Sciatic nerve (tissue), 2 donors: Measurements from ENCODE around the gene EVL. TPM values are rescaled to one million over a fixed set of nuclear protein-coding genes. Genes with fewer than 3 reads are reported as not detected.

Experiments used
- ATAC-seq: fragments of 200-7000 bp; cut with Tn5 transposase; one replicate; pipeline ENCODE4 v1.9.1; 2020; ENCODE audit warnings: mild to moderate bottlenecking, moderate library complexity
- DNase-seq: peaks from one replicate; pipeline ENCODE4 v3.0.0-alpha.2; 2020; ENCODE audit warnings: low spot score
- intact Hi-C: fragments of 100-400 bp; cut with DNase I; formaldehyde crosslinking; loops from one replicate; pipeline ENCODE4 v1.14.2; 2022
- total RNA-seq: library from RNA; stranded (reverse); fragmentation: NEBNext Ultra II Directional; extraction: Animal tissue kit (Norgen Biotek cat#: 25700); gene quantifications from one replicate; pipeline ENCODE4 v1.2.1, GENCODE V29; 2021
- donor health status: DM: no; HTN: no; CAD: no.
- donor health status: DM: no; HTN: no; CAD: no.

Gene EVL
- total RNA-seq, 1 donor from 2014 or later: 87.2 TPM

DNA sequence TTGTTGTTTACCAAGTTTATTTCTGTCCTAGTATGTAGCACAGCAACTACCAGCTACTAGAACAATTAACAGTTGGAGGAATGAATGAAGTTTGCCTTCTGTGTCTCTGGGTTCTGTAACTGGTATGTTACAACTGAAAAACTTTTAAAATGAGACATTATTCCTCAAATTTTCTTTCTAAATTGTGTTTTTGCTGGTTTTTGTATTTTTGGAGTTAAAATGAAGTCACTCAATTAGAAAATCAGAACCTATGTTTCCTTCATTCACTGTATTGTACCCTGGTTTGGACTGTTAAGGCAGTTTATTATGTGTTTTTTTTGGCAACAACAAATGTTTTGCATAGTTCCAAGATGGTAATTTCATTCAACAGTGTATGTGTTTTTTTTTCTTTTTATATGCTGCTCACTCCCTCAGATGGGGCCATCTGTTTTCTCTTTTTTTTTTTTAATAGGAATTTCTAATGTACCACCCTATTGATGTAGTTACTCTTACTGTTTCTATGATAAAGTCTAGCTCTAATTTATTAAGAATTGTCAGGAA, 30.2 kb upstream of the EVL start:
- no peak for ATAC-seq
- intact Hi-C loops: no loop called here
- no peak for DNase-seq

DNA sequence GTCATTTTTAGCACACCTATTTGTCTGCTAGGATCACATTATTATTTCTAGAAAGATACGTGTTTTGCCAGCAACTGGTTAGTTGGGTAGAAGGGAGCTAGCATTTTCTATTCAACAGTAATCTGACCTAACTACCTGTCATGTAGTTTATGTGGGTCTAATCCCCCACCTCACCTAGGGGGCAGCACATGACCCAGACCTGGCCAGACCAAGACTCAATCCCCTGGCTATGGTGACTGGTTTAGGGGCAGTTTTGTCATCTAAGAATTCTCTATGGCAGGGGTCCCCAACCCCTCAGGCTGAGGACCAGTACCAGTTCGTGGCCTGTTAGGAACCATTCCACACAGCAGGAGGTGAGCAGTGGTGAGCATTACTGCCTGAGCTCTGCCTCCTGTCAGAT, 29.5 kb upstream of the EVL start:
- ATAC-seq (no peak), DNase-seq (no peak)
- intact Hi-C loops: no loop called here

DNA sequence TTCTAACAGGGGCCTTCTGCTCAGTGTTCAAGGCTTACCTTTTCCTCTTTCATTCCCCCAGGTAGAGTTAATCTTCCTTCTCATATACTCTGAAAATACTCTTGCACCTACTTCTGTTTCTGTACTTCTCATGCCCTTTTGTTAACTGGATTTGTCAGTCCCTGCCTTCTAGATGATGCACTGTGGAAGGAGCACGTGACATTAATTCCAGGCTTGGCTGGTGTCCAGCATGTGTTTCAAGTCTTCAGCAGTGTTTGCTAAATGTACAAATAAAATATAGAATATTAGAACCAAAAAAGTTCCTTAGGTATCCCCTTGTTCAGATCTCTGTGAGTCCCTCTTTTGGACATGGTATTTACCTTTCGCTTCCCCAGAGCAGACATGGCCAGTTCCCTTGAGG, 27.9 kb upstream of the EVL start:
- no peak for ATAC-seq
- intact Hi-C loops: no loop called here
- no peak for DNase-seq

DNA sequence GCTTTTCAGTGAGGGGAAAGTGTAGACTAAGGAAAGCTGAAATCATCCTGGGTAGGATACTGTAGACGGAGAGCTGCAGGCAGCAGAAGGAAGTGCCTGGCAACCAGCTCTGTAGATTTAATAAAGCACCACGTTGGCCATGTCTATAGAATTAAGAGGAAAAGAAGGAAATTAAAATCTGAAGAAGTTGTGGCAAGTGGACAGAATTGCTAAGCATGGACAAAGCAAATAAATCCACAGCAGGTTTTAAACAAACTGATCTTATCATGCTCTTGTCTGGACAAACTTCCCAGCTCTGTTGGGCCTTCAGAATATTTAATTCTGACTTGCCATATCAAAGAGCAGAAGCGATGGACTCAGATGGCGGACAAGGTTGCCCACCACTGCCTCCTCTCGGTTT, 27.2 kb upstream of the EVL start:
- ATAC-seq (no peak), DNase-seq (no peak)
- intact Hi-C loops: no loop called here

DNA sequence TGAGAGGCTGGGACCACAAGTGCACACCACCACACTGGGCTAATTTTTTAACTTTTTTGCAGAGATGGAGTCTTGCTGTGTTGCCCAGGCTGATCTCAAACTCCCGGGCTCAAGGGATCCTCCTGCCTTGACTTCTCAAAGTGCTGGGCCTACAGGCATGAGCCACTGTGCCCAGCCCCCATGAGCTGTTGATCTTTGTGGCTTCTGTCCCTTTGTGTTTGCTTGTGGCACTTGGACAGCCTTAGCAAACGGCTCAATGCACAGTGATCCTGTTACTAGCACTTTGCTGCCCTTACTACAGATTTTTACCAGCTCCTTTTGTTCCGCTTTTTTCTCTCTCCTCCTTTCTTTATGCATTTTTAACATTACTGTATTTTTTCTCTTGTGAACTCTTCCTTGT, 25.3 kb upstream of the EVL start:
- DNase-seq (no peak), ATAC-seq (no peak)
- intact Hi-C loops: no loop called here

DNA sequence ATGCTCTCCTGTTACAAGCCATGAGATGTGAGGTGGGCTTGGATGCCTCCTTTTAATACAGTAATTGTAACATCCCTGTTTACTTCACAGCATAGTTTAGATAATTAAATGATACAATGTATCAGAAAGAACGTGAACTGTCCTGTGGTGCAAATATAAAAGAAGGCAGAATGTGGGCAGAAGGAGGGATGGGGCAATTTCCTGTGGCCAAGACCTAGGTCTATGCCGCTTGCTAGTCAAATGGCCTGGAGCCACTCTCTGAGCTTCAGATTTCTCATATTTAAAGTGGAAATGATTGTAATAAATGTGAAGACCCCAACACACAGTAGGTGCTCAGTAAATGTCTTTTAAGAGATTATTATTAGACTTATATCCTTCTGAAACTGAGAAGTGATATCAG, 24.0 kb upstream of the EVL start:
- no peak for DNase-seq
- no peak for ATAC-seq
- intact Hi-C loops: no loop called here

DNA sequence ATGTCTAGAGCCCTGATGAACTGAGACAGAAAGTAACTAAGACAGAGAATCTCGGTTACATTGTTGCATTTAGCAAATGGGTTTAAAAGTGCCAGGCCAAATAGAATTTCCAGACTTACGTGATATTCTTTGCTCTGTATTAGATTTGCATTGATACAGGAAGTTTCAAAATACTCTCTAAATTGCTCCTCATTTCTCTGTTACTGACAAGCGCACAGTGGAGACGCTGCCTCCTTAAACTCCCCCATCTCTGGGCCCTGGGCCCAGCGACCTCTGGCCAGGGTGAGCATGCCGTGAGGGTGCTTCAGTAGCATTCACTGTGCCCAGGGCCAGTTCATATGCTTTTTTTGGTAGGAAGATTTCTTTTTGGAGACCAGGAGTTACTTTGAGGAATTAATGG, 22.9 kb upstream of the EVL start:
- ATAC-seq (no peak), DNase-seq (no peak)
- intact Hi-C loops: no loop called here

DNA sequence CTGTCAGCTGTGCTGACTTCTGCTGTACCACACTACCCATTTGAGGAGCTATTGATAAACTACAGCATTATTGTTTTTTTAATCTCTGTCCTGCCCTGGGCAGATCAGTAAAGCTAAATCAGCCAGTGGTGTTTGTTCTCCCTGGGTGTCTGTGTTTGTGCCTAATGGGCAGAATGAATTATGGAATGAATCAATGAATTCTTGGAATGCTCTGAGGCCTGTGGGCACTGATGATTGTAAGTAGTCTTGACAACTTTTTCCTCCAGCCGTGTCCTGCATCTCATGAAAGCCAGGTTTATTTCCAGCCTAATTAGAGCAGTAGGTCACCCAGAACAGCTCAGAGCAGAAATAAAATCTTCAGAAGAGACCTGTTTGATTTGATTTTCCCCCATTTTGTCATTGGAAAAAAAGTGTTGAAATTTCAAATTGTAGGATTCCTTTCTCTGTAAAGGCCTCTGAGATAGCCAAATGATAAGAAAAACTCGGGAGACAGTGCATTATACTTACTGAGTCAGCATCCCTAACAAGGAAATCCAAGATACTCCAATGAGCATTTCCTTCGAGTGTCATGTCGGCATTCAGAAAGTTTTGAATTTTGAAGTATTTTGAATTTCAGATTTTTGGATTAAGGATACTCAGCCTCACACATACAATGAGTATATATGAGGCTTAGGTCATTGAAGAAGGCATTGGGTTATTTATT, 19.4 kb upstream of the EVL start:
- no peak for DNase-seq
- no peak for ATAC-seq
- intact Hi-C loops: no loop called here

DNA sequence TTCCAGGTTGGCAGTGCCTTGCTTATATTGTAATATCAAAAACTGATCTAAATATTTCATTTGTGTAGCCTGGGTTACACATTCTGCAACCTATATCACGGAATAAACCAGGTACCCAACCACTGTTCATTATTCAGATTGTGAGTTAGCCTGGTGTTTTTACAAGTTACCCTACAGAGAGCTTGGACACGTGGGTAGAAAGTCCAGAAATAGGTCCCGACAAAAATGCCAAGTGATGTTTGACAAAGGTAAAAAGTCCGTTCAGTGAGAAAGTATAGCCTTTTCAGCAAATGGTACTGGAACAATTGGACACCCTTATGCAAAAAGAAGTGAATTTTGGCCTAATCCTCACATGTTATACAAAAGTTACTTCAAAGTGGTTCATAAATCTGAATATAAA, 17.6 kb upstream of the EVL start:
- no peak for ATAC-seq
- no peak for DNase-seq
- intact Hi-C loops: no loop called here

DNA sequence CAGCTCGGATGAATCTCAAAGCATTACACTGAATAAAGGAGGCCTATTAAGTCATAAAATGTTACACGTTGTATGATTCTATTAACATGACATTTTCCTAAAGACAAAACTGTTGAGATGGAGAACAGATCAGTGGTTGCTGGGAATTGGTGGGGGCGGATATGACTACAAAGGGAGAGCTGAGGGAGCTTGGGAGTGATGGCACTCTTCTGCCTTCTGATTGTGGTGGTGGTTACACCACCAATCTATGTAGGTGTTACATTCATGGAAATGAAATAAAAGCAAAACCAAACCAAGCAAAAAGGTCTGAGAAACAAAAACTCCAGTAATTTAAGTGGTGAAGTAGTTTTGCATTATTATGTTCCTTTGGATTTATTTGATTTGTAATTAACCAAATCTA, 16.4 kb upstream of the EVL start:
- intact Hi-C loops: no loop called here
- DNase-seq (no peak), ATAC-seq (no peak)

DNA sequence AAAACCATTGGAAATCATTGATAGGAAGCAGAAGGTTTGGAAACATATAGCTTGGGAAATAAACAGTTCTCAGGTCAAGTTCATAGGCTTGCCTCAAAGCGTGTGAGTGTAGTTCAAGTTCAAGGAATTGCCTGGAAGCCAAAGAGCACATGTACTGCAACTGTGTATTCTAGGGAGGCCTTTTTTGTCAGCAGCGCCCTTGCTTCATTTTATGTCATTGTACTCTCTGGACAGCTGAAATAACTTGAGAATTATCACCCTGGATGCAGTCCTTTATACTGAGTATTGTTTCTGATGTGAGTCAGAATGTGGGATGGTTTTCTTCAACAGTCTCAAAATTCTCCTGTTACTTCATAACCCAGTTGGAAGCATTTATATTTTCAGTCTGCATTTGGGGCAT, 16.0 kb upstream of the EVL start:
- ATAC-seq (peak; percentile 57), DNase-seq (no peak)
- intact Hi-C loops: no loop called here

DNA sequence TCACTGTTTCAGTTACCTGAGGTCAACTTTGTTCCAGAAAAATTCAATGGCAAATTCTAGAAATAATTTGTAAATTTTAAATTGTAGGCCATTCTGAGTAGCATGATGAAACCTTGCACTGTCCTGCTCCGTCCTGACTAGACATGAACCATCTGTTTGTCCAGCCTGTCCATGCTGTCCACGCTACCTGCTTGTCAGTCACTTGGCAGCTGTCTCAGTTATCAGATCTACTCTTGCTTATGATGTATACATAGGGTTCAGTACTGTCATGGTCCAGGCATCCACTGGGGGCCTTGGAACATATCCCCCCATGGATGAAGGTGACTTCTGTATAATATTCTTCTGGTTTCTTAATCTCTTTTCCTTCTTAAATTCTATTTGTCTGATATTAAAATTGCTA, 14.1 kb upstream of the EVL start:
- no peak for DNase-seq
- intact Hi-C loops: no loop called here
- no peak for ATAC-seq

DNA sequence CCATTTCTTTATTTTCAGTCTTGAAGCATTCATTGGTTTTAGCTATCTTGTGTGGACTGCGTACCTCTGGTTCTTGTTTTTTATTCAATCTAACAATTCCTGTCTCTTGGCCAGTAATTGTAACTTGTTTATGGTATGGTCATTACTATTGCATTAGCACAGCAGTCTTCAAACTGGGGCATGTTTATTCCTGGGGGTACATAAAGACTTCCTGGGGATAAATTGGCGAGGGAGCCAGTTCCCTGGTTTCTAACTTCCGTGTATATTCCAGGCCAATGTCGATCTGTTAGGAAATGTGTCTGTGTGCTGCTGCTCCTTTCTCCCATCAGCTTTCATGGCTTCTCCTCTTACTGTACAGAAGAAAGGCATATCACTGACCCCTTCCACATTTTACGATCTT, 13.7 kb upstream of the EVL start:
- ATAC-seq: no peak
- intact Hi-C loops: no loop called here
- DNase-seq: no peak

DNA sequence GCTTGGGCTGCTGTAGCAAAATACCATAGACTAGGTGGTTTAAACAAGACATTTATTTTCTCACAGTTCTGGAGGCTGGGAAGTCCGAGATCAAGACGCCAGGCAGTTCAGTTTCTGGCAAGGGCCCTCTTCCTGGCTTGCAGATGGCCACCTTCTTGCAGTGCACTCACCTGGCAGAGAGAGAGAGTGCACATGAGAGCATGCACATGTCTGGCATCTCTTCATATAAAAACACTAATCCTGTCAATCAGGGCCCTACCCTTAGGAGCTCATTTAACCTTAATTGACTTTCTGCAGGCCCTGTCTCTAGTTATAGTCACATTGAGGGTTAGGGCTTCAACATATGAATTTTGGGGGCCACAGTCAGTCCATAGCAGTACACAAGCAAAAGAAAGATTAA, 12.4 kb upstream of the EVL start:
- ATAC-seq (no peak), DNase-seq (no peak)
- intact Hi-C loops: loop anchor here (1.0 kb wide), 1 partner anchor 9 kb away; no protein-coding TSS in a partner anchor

DNA sequence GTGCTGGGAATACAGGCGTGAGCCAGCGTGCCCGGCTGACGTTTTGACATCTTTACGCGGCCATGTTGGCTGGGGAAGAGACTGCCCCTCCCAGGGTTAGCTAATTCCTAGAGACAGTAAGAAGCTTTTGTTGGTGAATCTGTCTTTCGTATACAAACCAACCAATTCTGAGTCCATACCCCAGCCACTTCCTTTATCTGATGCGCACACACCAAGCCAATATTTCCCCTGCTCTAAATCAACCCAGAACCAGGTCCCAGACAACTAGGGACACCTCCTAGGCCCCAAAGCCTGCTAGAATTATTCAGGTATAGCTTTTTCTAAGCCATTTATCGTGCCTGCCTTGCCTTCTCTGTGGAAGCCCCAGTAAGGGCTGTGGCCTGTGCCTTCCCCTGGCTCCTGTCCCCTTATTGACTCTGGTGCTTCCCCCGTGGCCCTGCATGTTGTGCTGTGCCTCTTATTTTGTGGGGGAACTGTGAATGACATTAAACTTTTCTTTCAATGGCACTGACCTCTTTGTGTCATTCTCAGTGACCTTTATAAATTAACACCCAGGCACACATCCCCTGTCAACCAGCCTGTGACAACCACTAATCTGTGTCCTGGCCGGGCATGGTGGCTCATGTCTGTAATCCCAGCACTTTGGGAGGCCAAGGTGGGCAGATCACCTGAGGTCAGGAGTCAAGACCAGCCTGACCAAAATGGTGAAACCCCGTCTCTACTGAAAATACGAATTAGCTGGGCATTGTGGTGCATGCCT, 10.7 kb upstream of the EVL start:
- DNase-seq: no peak
- intact Hi-C loops: no loop called here

DNA sequence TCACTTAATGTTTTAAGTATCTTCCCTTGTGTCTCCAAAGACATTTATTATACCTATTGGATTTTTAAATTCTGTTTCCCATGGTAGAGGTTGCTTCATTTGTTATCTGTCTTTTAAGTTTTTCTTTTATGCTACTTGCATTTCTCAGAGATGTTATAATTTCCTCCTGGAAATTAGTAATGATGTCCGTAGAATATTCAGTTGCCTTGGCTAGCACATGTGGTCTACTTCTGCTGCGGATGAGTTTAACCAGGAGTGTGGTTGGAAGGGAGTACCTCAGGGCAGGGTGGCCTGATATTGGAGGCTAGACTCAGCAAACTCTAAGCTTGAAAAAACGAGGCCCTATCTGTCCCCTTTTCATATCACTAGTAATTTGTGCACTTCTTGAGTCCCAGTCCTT, 8.8 kb upstream of the EVL start:
- no peak for DNase-seq
- ATAC-seq: no peak
- intact Hi-C loops: no loop called here

More for the DNA sequence above, 10.7 kb upstream of the EVL start:
- no peak for ATAC-seq

DNA sequence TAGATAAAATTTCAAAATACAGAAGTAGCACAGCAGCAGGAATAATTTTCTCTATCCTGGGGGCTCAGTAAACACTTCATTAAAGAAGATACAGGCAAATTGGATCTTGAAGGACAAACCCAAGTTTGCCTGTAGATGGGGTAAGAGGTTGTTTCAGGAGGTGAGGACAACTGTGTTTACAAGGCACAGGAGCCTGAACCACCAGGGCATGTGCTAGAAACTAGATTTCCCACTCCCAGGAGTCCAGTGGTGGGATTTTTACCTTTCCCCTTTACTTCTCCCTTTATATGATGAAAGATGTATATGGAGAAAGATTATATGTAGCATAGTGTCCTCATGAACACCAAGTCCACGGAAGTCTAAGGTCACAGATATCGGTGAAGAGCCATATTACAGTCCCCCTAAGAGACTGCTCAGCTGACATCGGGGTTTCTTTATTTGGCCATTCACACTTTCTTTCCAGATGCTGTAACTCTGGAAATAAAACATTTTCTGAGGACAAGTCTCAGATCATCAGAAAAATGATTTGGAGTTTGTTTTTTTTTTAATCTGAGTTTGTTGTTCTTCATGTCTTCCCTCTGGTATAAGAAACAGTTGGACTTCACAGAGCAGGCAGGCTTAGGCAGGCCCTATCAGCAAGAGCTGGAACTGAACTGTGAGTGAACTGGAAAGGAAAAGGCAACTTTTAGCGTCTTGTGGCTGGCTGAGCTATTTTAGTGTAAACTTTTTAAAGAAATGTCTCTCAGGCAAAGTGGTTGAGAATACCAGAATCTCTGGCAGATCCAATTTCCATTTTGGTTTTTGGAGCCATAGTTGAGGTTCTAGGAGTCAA, 8.0 kb upstream of the EVL start:
- ATAC-seq: peak; percentile 93
- DNase-seq: no peak
- intact Hi-C loops: no loop called here

DNA sequence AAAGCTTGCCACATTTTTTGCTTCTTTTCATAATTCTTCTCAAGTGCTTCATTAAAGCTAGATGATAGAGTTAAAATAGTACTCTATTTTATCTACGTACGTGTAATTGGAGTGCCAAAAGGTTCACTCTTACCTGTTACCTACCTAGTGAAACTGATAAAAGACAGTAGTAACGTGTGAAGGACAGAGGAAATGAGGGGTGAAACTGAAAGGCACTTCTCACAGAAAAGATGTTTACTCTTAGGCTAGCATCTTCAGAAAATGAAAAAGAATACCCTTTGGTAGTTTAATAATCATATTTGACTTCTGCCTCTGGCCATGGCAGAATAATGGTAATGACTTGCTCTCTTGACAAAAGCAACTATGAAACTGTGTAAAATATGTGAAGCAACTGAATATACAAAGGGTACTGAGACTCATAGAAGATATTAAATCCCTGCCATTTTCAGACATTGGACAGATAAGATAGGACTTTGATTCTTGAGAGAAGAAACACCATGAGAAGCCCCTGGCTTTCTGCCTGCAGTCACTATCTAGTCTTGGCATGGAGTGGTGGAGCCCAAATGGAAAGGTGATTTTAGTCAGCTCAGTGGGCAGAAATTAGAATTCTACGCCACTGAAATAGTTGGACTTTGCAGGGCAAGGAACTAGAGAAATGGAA, 6.3 kb upstream of the EVL start:
- intact Hi-C loops: no loop called here

DNA sequence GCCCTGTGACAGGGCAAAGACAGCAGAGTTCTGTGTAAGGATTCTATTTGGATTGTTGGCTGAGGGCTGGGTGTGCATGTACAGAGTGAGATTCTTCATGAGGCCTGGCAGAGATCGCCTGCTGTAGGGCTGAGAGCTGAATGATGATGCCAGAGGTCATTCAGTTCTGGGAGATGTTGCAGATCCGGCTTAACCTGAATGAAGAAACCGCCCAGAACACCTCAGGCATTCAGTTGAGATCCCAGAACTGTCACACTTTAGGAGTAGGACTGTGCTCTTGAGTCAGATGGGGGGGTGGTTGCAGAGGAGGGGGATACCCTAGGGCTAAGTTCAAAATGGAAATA, 5.8 kb upstream of the EVL start:
- DNase-seq (no peak), ATAC-seq (no peak)
- intact Hi-C loops: no loop called here

More for the DNA sequence above, 6.3 kb upstream of the EVL start:
- ATAC-seq (no peak), DNase-seq (no peak)
